Activated B cell treated with CpG ODN at 0.5 μM for 24 hours (primary cell): ENCODE data around the gene CFAP65. TPM values are rescaled to one million over a fixed set of nuclear protein-coding genes. Genes with fewer than 3 reads are reported as not detected.

Experiments used
- ATAC-seq: fragments of 200-7000 bp; cut with Tn5 transposase; one replicate; pipeline ENCODE4 v1.10.0; 2021; ENCODE audit warnings: low read depth, mild to moderate bottlenecking, moderate library complexity
- CTCF ChIA-PET: fragments of 350-600 bp; sonication (Branson Sonifier 250); formaldehyde crosslinking; loops from one replicate; lab custom pipeline; 2021; ENCODE audit warnings: antibody characterized with exemption; lab: Charles Lee
- POLR2A ChIA-PET: fragments of 350-600 bp; sonication (Branson Sonifier 250); formaldehyde crosslinking; loops from one replicate; lab custom pipeline; 2021; ENCODE audit warnings: antibody characterized with exemption; lab: Charles Lee
- DNase-seq: peaks from one replicate; pipeline ENCODE4 v3.0.0; 2022
- H3K27ac Mint-ChIP-seq: one replicate; pipeline ENCODE4 v1.8.0; 2020; ENCODE audit warnings: mixed read lengths
- H3K27me3 Mint-ChIP-seq: one replicate; pipeline ENCODE4 v1.8.0; 2021; ENCODE audit warnings: mixed read lengths
- H3K36me3 Mint-ChIP-seq: one replicate; pipeline ENCODE4 v1.8.0; 2021; ENCODE audit warnings: low read depth, mixed read lengths
- H3K4me1 Mint-ChIP-seq: one replicate; pipeline ENCODE4 v1.8.0; 2021; ENCODE audit warnings: mixed read lengths
- H3K4me3 Mint-ChIP-seq: one replicate; pipeline ENCODE4 v1.8.0; 2020; ENCODE audit warnings: mild to moderate bottlenecking, mixed read lengths
- H3K9me3 Mint-ChIP-seq: one replicate; pipeline ENCODE4 v1.8.0; 2020; ENCODE audit warnings: mixed read lengths
- CTCF ChIP-seq: fragments of 200-600 bp; IDR thresholded peaks from one replicate; pipeline ENCODE4 v1.8.0; 2022; ENCODE audit warnings: antibody characterized with exemption, mild to moderate bottlenecking
- intact Hi-C: fragments of 100-400 bp; cut with micrococcal nuclease; formaldehyde crosslinking; loops from one replicate; pipeline ENCODE4 v1.15.1; 2024
- total RNA-seq: library from RNA; stranded (reverse); gene quantifications from 2 replicates; pipeline ENCODE4 v1.2.3, GENCODE V29; 2022

CFAP65 gene
- total RNA-seq, 1 donor from 2014 or later: not detected

- no peak overlapping the region for H3K27ac Mint-ChIP-seq
- POLR2A ChIA-PET: no interaction called here
- peaks cover 74% of the 10 kb centered on the region for H3K27me3 Mint-ChIP-seq
- H3K9me3 Mint-ChIP-seq: no peaks in the 10 kb centered on the region
- H3K4me1 Mint-ChIP-seq: peaks cover 16% of the 10 kb centered on the region
- no peak for DNase-seq
- no peaks in the 10 kb centered on the region for H3K36me3 Mint-ChIP-seq
- H3K4me3 Mint-ChIP-seq: no peak overlapping the region
- CTCF ChIA-PET: no interaction called here
- intact Hi-C loops: no loop called here
- no peak for ATAC-seq
- no peak for TF ChIP-seq CTCF
Observed at GRCh38 chr2:218992196-218992595, 49.1 kb downstream of the CFAP65 start.

- Mint-ChIP-seq H3K27ac (no peak overlapping the region), H3K9me3 (no peaks in the 10 kb centered on the region), H3K4me1 (peaks cover 16% of the 10 kb centered on the region), H3K36me3 (no peaks in the 10 kb centered on the region), H3K4me3 (no peak overlapping the region), H3K27me3 (peaks cover 76% of the 10 kb centered on the region)
- POLR2A ChIA-PET: no interaction called here
- DNase-seq: no peak
- TF ChIP-seq CTCF: no peak
- CTCF ChIA-PET: no interaction called here
- intact Hi-C loops: no loop called here
- no peak for ATAC-seq
Observed at GRCh38 chr2:218991674-218992168, 49.6 kb downstream of the CFAP65 start.

- Mint-ChIP-seq H3K4me3 (no peak overlapping the region), H3K36me3 (no peaks in the 10 kb centered on the region), H3K4me1 (peaks cover 14% of the 10 kb centered on the region), H3K27me3 (peaks cover 76% of the 10 kb centered on the region), H3K27ac (no peak overlapping the region), H3K9me3 (no peaks in the 10 kb centered on the region)
- CTCF ChIA-PET: interaction anchor here (2.4 kb wide), 1 partner anchor 10 kb away, joined by 10 read pairs; no protein-coding TSS in a partner anchor
- no peak for DNase-seq
- POLR2A ChIA-PET: no interaction called here
- TF ChIP-seq CTCF: no peak
- intact Hi-C loops: no loop called here
- no peak for ATAC-seq
Observed at GRCh38 chr2:218990612-218991011, 50.7 kb downstream of the CFAP65 start.

- no peak for ATAC-seq
- Mint-ChIP-seq H3K9me3 (no peaks in the 10 kb centered on the region), H3K27me3 (peaks cover 74% of the 10 kb centered on the region), H3K4me3 (no peak overlapping the region), H3K27ac (no peak overlapping the region), H3K4me1 (peaks cover 12% of the 10 kb centered on the region), H3K36me3 (no peaks in the 10 kb centered on the region)
- no peak for TF ChIP-seq CTCF
- intact Hi-C loops: no loop called here
- ChIA-PET POLR2A (no interaction called here), CTCF (interaction anchor here (1.1 to 2.4 kb wide), 2 partner anchors 9 to 30 kb away, joined by 3 to 10 read pairs; no protein-coding TSS in a partner anchor)
- no peak for DNase-seq
Observed at GRCh38 chr2:218990052-218990451, 51.3 kb downstream of the CFAP65 start.

- CTCF ChIA-PET: interaction anchor here (0.9 kb wide), 1 partner anchor 8 kb away, joined by 3 read pairs; no protein-coding TSS in a partner anchor
- POLR2A ChIA-PET: no interaction called here
- Mint-ChIP-seq H3K27me3 (peaks cover 70% of the 10 kb centered on the region), H3K4me1 (peaks cover 11% of the 10 kb centered on the region), H3K4me3 (no peak overlapping the region), H3K27ac (no peak overlapping the region), H3K9me3 (no peaks in the 10 kb centered on the region), H3K36me3 (no peaks in the 10 kb centered on the region)
- no peak for TF ChIP-seq CTCF
- no peak for DNase-seq
- ATAC-seq: no peak
- intact Hi-C loops: no loop called here
Observed at GRCh38 chr2:218988650-218989049, 52.7 kb downstream of the CFAP65 start.
